GM19468 (cell line): Measurements from ENCODE around the gene HMX3.

ENCODE experiments used
- ATAC-seq: cut with Tn5 transposase; IDR thresholded peaks from one replicate; pipeline ENCODE4 v1.9.1; 2021; ENCODE audit warnings: mild to moderate bottlenecking, moderate library complexity, moderate number of reproducible peaks; ENCODE audit not compliant: unreplicated experiment; ENCODE audit errors: extremely low read depth

The HMX3 gene

GRCh38 chr10:123146894-123147634, 11.3 kb downstream of the HMX3 start:
- no peak for ATAC-seq

- ATAC-seq: no peak
Measured at GRCh38 chr10:123147635-123148413, 12.1 kb downstream of the HMX3 start, which contains the start of gene HMX2. Gene HMX2 (plus strand): TSS chr10:123148136. CDS start chr10:123148379, 243 bp downstream.

GRCh38 chr10:123148414-123149161, 12.8 kb downstream of the HMX3 start:
- no peak for ATAC-seq

GRCh38 chr10:123149162-123149567, 13.4 kb downstream of the HMX3 start:
- no peak for ATAC-seq

GRCh38 chr10:123149568-123150270, 13.9 kb downstream of the HMX3 start:
- ATAC-seq: no peak

- ATAC-seq: no peak
Measured at GRCh38 chr10:123150271-123150985, 14.7 kb downstream of the HMX3 start.

- ATAC-seq: no peak
Measured at GRCh38 chr10:123150986-123151736, 15.4 kb downstream of the HMX3 start.

- no peak for ATAC-seq
Measured at GRCh38 chr10:123151737-123152135, 16.0 kb downstream of the HMX3 start.

- no peak for ATAC-seq
Measured at GRCh38 chr10:123153486-123154091, 17.8 kb downstream of the HMX3 start.

GRCh38 chr10:123154092-123154710, 18.4 kb downstream of the HMX3 start, which contains the start of gene BUB3:
Gene BUB3 (plus strand): TSS chr10:123154402. CDS start chr10:123154918, 516 bp downstream.
- ATAC-seq: peak; percentile 89

- ATAC-seq: no peak
Measured at GRCh38 chr10:123154711-123155505, 19.1 kb downstream of the HMX3 start.

GRCh38 chr10:123156078-123156477, 20.3 kb downstream of the HMX3 start:
- no peak for ATAC-seq

GRCh38 chr10:123157210-123157609, 21.4 kb downstream of the HMX3 start:
- ATAC-seq: no peak

GRCh38 chr10:123158682-123159081, 22.9 kb downstream of the HMX3 start:
- ATAC-seq: no peak

GRCh38 chr10:123160311-123160980, 24.7 kb downstream of the HMX3 start:
- no peak for ATAC-seq

- no peak for ATAC-seq
Measured at GRCh38 chr10:123164319-123164718, 28.5 kb downstream of the HMX3 start.
